Brain pericyte (primary cell): ENCODE results near the gene TLE2.
"Not testable (repeated sequence)": the region's sequence is repeated elsewhere in the genome, so short reads cannot be mapped to it uniquely, and the experiment has no call there.

ENCODE experiments used
- DNase-seq: peaks from one replicate; pipeline ENCODE4 v3.0.0-alpha.2; 2012; ENCODE audit warnings: low read depth, low spot score

The TLE2 gene

DNA sequence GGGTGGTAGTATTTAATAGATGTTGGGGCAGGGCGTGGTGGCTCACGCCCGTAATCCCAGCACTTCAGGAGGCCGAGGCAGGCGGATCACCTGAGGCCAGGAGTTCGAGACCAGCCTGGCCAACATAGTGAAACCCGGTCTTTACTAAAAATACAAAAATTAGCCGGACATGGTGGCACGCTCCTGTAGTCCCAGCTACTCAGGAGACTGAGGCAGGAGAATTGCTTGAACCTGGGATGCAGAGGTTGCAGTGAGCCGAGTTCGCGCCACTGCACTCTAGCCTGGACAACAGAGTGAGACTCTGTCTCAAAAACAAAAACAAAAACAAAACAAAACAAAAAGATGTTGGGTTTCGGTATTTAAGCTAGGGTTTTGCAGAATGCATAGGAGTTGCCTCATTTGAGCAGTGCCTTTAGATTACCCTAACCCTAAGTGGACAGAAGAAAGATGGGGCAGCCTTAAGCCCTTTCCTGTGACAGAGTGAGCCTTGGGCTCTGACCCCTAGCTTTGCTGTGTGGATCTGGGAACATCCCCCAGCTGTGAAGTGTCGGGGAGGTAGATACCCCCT, 8.0 kb upstream of the TLE2 start:
- not testable (repeated sequence) for DNase-seq

DNA sequence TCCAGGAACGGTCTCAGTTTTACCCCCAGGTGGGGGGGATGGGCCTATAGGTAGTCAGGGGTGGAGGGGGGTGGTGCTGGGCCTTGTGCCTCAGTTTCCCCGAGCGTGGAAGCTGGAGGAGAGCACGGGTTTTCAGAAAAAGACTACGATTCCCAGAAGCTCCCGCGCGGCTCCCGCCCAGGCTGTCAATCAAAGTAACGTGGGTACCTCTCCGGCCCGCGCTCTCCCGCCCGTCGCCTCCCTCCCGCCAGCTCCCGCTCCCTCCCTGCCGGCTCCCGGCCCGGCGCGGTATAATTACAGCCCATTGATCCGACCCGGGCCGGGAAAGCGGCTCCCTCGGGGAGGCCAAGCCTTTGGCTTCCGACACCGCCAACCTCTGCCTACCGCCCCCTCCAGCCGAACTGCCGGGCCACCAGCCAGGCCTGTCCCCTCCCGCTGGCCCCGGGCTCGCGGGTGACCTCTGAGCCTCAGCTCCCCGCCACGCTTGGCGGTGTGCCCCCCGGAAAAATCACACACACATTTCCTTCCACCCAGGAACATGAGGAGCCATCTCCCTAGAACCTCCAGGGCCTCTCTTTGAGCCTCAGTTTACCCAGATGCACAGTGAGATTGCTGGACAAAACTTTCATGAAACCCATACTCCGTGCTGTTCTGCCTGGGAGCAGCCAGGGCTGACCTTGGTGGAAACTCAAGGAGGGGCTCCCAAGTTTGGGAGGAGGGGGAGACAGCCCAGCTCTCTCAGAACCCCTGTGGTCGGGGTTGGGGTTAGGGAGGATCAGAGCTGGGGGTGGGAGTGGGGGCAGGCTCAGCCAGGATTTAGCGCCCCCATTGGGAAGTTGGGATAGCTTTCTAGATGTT, 7.3 kb upstream of the TLE2 start:
- peak; percentile 86 for DNase-seq

DNA sequence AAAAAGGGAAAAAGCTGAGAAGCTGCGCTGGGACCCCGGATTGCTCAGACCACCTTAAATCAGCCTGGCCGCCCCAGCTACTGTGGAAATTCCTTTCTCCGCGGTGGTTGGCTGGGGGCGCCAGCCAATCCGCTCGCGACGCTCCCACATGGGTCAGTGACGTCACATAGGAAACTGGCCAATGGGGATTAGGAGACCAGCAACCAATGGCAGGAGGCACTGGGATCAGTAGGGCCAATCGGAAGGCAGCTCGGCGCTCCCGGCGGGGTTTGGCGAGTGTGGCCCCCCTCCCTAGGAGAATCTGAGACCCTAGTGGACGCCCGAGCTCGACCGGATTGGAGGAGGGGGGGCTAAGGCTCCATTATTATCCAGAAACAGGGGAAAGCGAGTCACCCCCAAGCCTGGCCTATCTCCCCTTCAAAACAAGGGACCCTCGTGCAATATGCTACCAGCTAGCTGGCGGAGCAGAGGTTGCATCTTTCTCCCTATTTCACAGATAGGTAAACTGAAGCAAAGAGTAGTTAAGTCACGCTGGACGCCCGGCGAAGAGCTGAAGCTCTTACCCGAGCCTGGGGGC, 6.5 kb upstream of the TLE2 start:
- peak; percentile 97 for DNase-seq

DNA sequence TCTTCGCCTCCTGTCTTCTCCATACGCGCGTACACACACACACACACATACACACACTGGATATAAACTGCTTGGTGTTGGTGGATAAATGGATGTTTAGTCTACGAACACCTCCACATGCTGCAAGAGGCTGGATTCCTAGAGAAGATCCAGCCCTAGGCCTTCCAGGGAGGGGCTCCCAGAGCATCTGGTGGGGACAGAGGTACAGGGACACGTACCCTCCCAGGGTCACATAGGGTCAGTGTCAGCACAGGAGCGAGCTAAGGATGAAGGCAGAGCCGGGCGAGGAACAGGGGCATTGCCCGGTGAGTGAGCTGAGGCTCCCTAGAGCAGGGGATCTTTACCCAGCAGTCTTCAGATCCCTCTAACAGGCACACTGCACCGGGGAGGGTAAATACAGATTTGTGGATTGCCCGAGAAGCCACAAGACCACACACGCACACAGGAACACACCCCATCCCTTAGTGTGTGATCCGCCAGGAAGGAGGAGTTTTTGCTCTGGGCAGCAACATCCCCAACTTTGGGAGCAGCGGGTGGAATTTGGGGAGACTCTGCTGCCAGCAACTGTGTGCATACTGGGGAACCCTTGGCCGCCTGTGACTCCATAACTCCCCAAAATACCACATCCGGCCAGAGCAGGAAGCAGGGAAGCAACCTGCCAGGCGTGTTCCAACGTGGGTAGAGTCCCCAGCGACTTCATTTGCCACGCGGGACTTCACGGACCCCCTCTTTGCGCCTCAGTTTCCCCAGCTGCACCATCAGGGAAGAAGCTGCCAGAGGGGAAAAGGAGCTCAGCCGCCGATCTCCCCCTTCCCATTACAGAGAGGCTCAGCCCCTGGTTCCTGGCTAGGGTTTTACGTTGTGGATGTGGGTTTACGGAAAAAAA, 5.8 kb upstream of the TLE2 start:
- DNase-seq, result no peak

DNA sequence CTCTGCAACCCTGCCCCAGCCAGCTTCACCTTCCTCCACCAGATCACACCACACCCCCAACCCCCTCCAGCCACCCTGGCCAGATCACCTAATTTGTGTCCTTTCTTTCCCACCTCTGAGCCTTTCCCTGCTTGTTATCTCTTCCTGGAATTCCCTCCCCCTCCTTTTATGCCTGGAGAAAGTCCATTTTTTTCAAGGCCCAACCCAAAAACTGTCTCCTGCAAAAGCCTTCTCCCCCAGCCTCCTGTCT, 5.3 kb upstream of the TLE2 start:
- DNase-seq, result no peak

DNA sequence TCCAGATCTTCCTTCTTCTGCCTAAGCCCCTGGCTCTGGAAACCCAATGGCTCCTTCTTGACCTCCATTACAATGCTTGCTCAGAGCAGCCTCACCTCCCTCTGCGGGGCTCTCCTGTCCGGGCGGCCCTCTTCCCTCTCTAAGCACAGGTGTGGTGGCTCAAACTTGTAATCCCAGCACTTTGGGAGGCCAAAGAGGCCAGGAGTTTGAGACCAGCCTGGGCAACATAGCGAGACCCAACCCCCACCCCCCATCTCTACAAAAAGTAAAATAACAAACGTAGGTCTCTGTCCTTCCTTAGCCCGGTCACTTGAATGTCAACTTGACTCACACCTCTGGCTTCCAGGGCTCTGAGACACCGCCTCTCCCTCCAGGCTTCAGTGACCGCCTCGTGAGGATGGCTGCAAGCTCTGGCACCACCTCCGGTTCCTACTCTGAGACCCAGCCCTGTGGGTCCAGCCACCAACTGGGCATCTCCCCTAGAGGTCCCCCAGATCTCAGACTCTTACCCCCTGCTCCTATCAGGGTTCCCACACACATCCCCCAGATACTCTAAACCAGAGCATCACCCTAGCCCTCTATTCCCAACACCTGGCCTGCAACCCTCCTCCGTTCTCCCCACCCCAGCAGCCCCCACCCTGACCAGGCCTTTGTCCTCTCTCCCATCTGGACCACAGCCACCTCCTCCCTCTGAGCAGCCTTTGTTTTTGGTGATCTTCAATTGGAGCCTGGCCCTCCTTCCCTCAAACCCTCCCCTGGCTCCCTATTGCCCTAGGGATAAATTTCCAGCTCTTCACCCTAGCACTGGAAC, 4.7 kb upstream of the TLE2 start:
- no peak for DNase-seq

DNA sequence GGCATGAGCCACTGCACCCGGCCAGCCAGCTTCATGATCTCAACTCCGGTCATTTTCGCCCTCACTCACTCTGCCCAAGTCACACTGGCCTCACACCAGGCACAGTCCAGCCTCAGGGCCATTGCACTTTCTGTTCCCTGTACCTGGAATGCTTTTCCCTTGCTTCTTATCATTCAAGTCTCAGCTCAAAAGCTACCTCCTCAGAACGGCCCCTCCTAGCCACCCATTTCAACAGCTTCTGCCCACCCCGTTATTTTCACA, 2.5 kb upstream of the TLE2 start:
- no peak for DNase-seq

DNA sequence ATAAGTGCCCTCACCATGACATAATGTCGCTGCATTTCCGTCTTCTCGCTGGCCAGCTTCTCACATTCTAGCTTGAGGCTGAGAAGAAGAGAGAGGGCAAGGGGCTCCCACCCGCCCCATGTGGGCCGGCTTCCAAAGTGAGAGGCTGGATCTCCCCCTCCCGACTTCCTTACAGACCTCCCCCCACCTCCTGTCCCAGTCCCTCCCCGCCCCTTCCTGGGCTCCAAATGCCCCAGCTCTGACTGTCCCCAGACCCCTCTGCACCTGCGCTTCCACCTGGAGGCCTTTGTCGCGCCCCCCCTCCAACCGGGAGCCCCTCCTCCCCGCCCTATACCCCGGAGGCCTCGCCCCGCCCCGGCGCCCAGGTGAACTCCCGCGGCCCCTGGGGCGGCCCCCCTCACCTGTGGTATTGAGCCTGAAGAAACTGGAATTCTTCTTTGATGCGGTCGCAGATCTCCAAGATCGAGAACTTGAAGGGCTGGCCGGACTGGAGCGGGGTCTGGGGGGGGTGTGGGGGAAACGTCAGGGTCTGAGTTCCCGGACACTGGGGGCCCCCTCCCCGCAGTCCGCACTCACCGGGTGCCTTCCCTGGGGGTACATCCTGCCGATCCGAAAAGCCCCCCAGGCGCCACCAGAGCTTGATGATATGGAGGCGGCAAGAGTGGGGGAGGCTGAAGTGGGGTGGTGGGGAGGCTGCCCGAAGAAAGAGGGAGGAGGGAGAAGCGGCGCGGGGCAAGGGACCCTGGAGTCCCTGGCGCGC, 595 bp downstream of the TLE2 start:
- no peak for DNase-seq

DNA sequence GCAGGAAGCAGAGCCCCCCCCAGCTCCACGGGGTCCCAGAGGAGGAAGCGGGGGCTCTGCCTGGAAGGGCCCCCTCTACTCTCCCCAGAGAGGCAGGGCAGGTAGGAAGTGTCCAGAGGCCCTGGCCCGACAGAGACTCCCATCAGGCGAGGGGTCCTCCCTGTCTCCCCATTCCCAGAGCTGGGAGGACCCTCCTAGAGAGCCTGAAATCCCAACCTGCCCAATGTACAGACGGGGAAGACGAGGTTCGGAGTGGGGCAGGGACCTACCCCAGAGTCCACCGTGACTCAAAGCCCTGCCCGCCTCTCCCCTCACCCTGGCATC, 1.1 kb downstream of the TLE2 start:
- no peak for DNase-seq

DNA sequence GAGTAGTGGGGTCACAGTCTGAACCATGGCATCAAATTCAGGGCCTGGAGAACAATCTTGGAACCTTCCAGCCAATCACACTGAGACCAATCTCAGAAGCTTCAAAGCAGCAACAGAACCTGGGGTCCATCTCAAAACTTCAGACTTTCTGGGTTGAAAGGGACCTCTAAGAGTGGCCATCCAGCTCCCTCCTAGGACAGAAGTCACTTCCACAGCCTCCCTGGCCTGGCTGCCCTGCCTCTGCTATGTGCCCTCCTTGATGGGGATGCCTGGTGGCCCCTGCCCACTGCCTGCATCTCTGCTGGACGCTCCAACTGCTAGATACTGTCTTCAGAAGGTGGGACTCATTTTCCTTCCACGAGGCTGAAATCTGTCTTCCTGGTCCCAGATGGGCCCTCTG, 1.8 kb downstream of the TLE2 start:
- DNase-seq, result no peak

DNA sequence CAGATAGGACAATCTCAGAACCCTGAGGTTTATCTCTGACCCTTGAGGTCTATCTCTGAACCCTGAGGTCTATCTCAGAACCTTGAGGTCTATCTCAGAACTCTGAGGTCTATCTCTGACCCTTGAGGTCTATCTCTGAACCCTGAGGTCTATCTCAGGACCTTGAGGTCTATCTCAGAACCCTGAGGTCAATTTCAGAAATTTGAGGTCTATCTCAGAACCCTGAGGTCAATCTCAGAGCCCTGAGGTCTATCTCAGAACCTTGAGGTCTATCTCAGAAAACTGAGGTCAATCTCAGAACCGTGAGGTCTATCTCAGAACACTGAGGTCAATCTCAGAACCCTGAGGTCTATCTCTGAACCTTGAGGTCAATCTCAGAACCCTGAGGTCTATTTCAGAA, 2.3 kb downstream of the TLE2 start:
- no peak for DNase-seq

DNA sequence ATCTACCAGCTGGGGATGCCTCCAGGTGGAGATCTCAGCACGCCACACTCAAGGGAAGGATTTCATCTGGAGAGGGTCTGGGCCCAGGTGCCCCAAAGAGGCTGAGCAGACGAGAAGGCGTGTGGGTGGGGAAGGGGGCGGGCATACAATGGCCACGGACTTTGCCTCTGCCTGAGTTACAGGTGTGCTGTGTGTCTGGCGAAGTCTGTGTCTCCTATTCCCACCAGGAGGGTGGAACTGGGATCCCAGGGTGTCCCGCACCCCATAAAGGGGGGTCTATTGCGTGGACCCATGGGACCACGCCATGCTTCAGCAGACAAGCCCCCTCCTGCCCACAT, 3.6 kb downstream of the TLE2 start:
- no peak for DNase-seq

DNA sequence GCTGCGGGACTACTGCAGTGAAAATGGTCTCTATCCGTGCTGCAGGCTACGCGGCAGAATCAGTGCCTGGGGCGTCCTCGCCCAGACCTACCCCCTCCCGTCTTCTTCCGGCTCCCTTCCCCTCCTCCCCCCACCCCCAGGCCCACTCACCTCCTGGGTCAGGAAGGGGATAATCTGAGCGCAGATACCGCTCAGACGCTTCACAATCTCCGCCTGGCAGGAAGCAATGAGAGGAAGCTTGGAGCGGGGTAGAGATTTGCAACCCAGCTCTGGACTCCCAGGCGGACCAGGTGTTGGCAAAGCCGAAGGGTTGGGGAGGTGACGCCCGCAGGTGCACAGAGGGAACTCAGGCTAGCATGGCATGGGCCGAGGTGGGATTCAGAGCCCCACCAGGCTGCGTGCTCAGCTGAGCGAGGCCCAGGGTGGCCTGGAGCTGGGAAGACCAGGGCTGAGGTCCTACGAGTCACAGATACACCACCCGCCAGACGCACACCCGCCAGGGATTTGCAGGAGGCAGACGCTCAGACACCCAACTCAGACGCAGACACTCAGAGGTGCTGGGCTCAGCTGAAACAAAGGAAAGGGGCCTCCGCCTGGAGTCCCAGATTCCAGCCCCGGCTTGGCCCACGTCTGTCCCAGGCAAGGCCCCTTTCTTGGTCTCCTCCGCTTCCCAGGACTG, 4.1 kb downstream of the TLE2 start:
- no peak for DNase-seq

DNA sequence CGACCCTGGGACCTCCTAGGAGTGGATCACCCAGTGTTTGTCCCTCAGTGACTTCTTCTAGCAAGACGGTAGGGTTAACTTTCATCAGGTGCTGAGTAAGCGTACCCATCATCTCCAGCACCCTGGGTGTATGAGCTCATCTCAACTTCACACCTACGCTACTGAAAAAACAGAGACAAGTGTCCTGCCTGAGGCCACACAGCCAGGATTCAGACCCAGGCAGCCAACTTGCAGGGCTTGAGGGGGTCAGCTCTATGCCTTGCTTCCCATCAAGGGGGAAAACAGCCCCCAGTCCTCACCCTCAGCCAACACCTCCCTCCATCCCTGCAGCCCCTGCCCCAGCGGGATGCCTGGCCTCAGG, 4.6 kb downstream of the TLE2 start:
- DNase-seq, result no peak

DNA sequence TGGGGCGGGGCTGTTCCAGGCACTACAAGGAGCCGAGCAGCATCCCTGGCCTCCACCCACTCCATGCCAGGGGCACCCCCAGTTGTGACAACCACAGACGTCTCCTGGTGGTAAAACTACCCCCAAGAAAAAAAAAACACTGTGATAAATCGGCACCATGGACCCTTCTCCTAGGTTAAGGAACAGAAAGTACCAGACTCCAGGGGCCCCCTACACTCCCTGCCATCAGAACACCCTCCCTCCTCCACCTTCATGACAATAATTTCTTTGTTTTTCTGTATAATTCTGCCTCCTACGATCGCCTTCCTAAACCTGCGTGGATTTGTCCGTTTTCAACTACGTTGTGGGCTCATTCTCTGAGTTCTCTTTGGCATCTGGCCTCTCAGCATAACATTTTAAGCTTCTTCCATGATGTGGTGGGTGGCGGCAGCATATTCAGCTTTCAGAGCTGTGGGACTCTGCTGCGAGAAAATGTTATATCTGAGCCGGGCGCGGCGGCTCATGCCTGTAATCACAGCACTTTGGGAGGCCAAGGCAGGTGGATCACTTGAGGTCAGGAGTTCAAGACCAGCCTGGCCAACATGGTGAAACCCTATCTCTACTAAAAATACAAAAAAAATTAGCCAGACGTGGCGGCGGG, 8.6 kb downstream of the TLE2 start:
- DNase-seq, result no peak

DNA sequence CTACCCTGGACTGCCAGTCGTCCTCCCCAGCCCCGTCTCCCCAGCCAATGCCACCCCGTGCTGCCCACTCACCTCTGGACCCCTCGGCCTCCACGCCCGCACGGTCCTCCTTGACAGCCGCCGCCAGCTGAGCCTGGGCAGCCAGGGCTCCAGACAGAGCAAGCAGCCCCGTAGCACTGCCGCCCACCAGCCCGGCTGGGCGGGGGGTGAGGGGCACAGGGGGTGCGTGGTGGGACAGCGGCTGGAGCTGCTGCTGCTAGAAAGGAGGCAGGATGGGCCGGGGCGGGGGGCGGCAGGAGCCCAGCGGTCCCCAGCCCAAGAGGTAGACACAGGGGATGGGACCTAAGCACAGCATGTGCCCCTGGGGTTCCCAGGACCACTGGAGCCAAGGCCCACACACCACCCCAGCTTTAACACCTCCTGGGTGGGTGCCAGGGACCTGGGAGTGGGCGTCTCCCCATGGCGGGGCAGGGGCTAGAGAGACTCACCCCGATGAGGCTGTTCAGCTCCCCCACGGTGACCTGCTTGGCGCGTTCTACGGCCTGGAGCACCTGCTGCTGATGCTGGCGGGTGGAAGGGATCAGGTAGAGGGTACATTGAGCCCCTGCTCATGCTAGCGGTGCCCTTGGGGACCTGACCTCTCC, 9.7 kb downstream of the TLE2 start:
- no peak for DNase-seq

DNA sequence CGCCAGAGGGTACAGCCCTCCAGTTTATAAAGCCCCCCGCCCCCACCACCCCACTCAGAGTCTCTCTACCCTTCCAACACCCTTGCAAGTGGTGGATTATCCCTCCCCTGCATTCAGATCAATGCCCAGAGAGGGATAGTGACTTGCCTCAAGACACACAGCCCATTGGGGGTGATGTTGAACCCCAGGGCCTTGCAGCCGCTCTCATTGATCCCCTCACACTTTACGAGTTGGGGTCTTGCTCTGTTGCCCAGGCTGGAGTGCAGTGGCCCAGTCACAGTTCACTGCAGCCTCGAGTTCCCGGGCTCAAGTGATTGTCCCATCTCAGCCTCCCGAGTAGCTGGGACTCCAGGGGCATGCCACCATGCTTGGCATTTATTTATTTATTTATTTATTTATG, 11.2 kb downstream of the TLE2 start:
- no peak for DNase-seq

DNA sequence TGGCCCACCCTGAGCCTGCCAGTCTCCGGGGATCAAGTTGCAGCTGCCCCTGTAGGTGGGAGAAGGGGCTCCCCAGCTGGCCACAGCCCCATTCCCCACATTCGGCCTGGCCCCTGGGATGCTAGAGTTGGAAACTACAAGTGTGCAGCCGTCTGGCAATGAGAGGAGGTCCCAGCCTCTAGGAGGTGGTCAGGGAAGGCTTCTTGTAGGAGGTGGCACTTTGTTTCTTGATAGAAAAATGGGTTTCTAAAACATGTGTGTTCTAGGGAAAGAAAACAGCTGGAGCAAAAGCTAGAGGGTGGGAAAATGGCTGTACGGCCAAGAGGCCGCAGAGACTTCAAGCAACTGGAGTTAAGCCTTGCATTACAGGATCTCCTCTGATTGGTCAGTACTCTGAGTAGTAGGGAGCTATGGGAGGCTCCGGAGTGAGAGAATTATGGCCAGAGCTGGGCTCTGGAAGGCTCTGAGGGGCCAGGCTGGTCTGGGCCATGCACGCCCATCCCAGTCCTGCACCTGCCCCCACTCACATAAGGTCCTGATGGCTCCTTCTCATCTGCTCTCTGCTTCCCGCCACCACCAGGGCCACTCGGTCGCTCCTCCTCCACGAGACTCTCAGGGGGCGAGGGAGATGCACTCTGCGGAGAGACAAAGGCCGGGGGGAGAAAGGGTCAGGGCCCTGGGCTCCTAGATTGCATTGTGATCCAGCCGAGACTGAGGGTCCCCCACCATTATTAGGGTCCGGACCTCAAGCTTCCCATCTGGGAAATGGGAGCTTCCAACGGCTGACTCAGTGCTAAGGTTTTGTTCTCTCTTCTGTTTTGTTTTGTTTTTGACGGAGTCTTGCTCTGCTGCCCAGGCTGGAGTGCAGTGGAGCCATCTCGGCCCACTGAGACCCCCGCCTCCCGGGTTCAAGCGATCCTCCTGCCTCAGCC, 13.7 kb downstream of the TLE2 start:
- DNase-seq, result no peak

DNA sequence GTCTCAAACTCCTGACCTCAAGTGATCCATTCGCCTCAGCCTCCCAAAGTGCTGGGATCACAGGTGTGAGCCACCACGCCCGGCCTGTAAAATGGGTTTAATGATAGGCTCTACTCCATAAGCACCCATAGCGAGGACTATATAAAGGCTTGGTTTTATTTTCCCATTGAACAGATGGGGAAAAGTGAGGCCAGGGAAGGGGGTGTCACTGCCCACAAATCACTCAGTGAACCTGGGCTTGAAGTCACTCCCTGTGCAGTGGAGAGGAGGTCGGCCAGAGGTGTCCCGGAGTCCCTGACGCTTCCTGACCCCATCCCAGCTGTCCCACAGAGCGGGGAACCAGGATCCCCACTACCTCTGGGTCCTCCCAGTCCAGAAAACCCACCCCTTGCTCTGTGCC, 14.9 kb downstream of the TLE2 start:
- no peak for DNase-seq
